Tibial nerve (tissue), 4 donors: Measurements from ENCODE around the gene DLG5.

ENCODE experiments used
- CTCF ChIP-seq, 5 experiments: fragments of 200-600 bp in 3 of 5; fragments of 450-650 bp in 2 of 5; sonication (generic) in 3 of 5; IDR thresholded peaks; one replicate each; pipeline ENCODE4 v1.5.1; 2016 to 2019; ENCODE audit warnings: antibody characterized with exemption in 5 of 5, mild to moderate bottlenecking in 3 of 5, moderate library complexity in 2 of 5
- EP300 ChIP-seq, 2 donors: sonication (generic); formaldehyde crosslinking; IDR thresholded peaks; one replicate each; pipeline ENCODE4 v1.6.1; 2017; ENCODE audit warnings: antibody characterized with exemption in 2 of 2, mild to moderate bottlenecking in 1 of 2
- POLR2A ChIP-seq, 2 donors: fragments of 450-650 bp; IDR thresholded peaks; one replicate each; pipeline ENCODE4 v1.6.1; 2017; ENCODE audit warnings: antibody characterized with exemption in 2 of 2, mild to moderate bottlenecking in 2 of 2, moderate library complexity in 2 of 2

- TF ChIP-seq EP300 (IDR thresholded peaks at IDR 0.05) (no peak), CTCF (IDR thresholded peaks at IDR 0.05) (no peak), POLR2A (IDR thresholded peaks at IDR 0.05) (no peak)
Measured at GRCh38 chr10:77866598-77866997, 60.0 kb downstream of the DLG5 start.
